Effector memory CD4-positive, alpha-beta T cell (primary cell): ENCODE results near the gene PRPS1.
"Not testable (repeated sequence)": the region's sequence is repeated elsewhere in the genome, so short reads cannot be mapped to it uniquely, and the experiment has no call there.

Experiments used
- DNase-seq, 3 donors: peaks; one replicate each; pipeline ENCODE4 v3.0.0-alpha.2; 2020
- H3K27ac ChIP-seq: 2 replicates; pipeline ENCODE4 v1.7.0; 2013; ENCODE audit warnings: mild to moderate bottlenecking, low read length, moderate library complexity; ENCODE audit not compliant: insufficient read depth, poor library complexity, severe bottlenecking
- H3K27me3 ChIP-seq: replicated peaks from 2 replicates; pipeline ENCODE4 v1.7.0; 2013; ENCODE audit warnings: mild to moderate bottlenecking, low read length; ENCODE audit not compliant: insufficient read depth, control insufficient read depth, poor library complexity, severe bottlenecking
- H3K36me3 ChIP-seq: 2 replicates; pipeline ENCODE4 v1.7.0; 2013; ENCODE audit warnings: mild to moderate bottlenecking, low read length, moderate library complexity; ENCODE audit not compliant: control insufficient read depth, insufficient read depth
- H3K4me1 ChIP-seq: 2 replicates; pipeline ENCODE4 v1.7.0; 2013; ENCODE audit warnings: low read length, mild to moderate bottlenecking; ENCODE audit not compliant: control insufficient read depth, insufficient read depth, poor library complexity, severe bottlenecking
- H3K4me3 ChIP-seq: 2 replicates; pipeline ENCODE4 v1.7.0; 2013; ENCODE audit warnings: low read length, low read depth, mild to moderate bottlenecking; ENCODE audit not compliant: insufficient read depth, poor library complexity, severe bottlenecking
- H3K9me3 ChIP-seq: 2 replicates; pipeline ENCODE4 v1.7.0; 2013; ENCODE audit warnings: mild to moderate bottlenecking, low read length, moderate library complexity; ENCODE audit not compliant: control insufficient read depth

Gene PRPS1

DNA sequence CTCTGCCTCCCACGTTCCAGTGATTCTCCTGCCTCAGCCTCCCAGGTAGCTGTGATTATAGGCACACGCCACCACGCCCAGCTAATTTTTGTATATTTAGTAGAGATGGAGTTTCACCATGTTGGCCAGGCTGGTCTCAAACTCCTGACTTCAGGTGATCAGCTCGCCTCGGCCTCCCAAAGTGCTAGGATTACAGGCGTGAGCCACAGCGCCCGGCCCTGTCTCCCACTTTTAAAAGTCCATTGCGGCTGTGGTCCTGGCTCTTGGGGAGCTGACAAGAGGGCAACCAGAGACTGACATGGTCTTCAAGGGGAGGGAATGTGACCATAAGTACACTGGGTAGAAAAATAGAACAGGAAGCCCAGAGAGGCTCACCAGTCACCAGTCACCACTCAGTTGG, 42.9 kb downstream of the PRPS1 start:
- H3K4me1 ChIP-seq: peaks cover 31% of the 10 kb centered on the region
- not testable (repeated sequence) for DNase-seq, H3K27me3 ChIP-seq, H3K27ac ChIP-seq, H3K4me3 ChIP-seq, H3K9me3 ChIP-seq, H3K36me3 ChIP-seq

DNA sequence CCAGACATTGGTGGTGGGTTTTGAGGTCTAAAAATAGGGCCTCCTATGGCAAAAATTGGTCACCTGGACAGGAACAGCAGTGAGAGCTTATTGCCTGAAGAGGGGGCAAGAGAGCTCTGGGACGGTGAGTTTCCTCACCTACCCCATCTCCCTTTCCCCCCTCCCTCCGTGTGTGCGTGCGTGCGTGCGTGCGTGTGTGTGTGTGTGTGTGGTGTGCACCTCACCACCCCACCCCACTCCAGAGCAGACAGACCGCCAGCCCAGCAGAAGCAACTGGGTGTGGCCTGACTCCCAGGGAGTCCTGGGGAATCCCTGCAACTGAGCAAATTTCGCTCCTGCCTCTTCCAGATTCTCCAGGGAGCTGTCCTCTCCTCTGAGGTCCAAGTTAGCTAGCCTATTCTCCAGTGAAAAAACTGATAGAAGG, 44.7 kb downstream of the PRPS1 start:
- H3K4me3 ChIP-seq: peak overlapping the region; percentile 31
- H3K27me3 ChIP-seq: no peaks in the 10 kb centered on the region
- H3K27ac ChIP-seq: peak overlapping the region; percentile 99
- no peaks in the 10 kb centered on the region for H3K36me3 ChIP-seq
- no peaks in the 10 kb centered on the region for H3K9me3 ChIP-seq
- H3K4me1 ChIP-seq: peaks cover 43% of the 10 kb centered on the region
- DNase-seq: peak; percentile 66 to 73 (median 69)

DNA sequence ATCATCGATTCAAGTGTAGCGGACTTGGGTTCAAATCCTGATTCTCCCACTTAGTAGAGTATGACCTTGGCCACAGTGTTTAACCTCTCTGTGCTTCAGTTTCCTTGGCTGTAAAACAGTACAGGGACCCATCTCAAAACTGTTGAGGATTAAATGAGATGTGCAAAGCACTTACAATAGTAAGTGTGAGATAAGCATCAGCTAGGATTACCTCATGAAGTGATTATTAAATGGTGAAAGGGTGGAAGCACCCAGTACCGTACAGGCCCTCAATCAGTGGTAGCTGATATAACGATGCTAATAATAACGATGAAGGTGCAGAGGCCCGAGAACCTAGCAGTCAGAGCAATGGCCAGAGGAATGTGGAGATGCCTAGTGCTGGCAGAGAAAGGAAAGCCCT, 45.1 kb downstream of the PRPS1 start:
- no peaks in the 10 kb centered on the region for H3K27me3 ChIP-seq
- H3K9me3 ChIP-seq: no peaks in the 10 kb centered on the region
- no peaks in the 10 kb centered on the region for H3K36me3 ChIP-seq
- peak overlapping the region; percentile 31 for H3K4me3 ChIP-seq
- no peak for DNase-seq
- H3K4me1 ChIP-seq: peaks cover 48% of the 10 kb centered on the region
- H3K27ac ChIP-seq: peak overlapping the region; percentile 99

GRCh38 chrX:107673933-107674479, 45.7 kb downstream of the PRPS1 start:
- Histone ChIP-seq H3K4me1 (peaks cover 54% of the 10 kb centered on the region), H3K27ac (peak overlapping the region; percentile 99), H3K4me3 (peak overlapping the region; percentile 31), H3K27me3 (no peaks in the 10 kb centered on the region), H3K36me3 (no peaks in the 10 kb centered on the region), H3K9me3 (no peaks in the 10 kb centered on the region)
- peak; percentile 86 to 93 (median 87) for DNase-seq

DNA sequence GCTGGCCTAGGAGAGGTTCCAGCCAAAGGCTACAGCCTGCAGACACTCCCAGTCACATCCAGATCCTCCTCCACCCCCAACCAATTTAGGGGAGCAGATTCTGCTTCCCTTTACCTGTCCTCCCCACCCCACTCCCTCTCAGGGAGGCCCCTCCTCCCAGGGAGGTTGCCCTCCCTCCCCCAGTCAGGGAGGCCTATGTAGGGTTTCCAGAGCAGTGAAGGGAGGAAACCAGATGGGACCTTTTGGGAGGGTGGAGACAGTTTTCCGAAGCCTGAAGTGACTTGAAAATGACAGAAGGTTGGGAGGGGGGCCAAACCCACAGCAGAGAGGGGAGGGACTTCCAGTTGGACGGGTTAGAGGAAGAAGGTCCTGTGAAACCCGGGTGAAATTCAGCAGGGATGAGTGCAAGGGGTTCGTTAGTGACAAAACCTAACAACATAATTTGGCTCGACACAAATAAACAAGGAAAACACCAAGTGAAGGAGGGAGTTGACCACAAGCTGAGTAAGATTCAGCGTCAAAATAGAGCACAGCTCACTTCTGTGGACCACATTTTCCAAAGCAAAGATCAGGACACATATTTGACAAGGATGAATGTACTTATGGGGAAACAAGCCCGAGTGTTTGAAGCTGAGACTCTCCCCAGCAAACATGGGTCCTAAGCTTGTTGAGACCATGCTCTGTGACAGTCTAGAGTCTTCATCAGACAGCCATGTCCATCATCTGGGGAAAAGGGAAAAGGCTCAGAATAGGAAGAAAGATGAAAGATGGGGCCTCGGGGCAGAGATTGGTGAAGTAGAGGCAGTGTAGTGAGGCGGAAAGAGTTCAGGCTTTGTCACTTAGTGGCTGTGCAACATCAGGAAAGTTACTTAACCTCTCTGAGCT, 46.4 kb downstream of the PRPS1 start:
- H3K4me3 ChIP-seq: peak overlapping the region; percentile 15
- peak; percentile 36 to 62 (median 37) for DNase-seq

DNA sequence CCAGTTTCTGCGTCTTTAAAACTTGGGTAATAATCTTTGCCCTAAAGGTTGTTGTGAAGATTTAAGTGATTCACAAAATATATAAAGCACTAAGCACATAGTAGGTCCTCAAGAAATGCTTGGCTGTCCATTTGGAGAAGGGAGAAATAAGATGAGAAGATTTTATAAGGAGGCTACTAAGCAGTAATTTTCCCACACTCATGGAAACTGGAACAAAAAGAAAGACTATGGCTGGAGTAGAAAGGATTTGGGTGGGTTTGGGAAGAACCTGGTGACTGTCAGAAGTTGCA, 47.0 kb downstream of the PRPS1 start:
- no peaks in the 10 kb centered on the region for H3K36me3 ChIP-seq
- H3K27me3 ChIP-seq: no peaks in the 10 kb centered on the region
- no peak for DNase-seq
- peak overlapping the region; percentile 11 for H3K4me3 ChIP-seq
- peaks cover 60% of the 10 kb centered on the region for H3K4me1 ChIP-seq
- H3K27ac ChIP-seq: peak overlapping the region; percentile 99
- H3K9me3 ChIP-seq: no peaks in the 10 kb centered on the region

More for the DNA sequence above, 46.4 kb downstream of the PRPS1 start:
- Histone ChIP-seq H3K9me3 (no peaks in the 10 kb centered on the region), H3K36me3 (no peaks in the 10 kb centered on the region), H3K4me1 (peaks cover 60% of the 10 kb centered on the region), H3K27me3 (no peaks in the 10 kb centered on the region), H3K27ac (peak overlapping the region; percentile 99)

DNA sequence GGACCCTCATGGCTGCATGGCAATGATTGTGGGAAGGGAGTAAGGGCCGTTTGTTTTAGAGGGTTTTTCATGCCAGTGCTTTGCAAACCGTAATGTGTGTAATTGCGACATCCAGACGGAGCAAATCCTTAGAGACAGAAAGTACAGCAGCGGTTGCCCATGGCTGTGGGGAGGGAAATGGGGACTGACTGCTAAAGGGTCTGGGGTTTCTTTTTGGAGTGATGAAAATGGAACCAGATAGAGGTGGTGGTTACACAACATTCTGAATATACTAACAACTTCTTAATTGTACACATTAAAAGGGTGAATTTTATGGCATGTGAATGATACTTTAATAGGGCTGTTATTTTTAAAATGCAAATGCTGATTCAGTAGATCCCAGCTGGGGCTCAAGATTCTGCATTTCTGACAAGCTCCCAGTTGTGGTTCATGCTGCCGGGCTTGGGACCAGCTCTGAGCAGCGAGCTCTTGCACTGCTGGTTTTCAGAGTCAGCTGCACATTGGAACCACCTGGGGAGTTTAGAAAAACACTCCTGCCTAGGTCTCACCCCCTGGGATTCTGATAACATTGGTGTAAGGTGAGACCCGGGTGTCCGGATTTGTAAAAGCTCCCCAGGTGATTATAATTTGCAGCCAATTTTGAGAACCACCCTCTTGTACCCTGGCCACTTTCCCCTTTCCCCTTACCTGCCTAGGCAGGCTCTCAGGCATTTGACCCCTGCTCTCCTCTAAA, 47.7 kb downstream of the PRPS1 start:
- DNase-seq: no peak
- H3K36me3 ChIP-seq: no peaks in the 10 kb centered on the region
- peak overlapping the region; percentile 99 for H3K27ac ChIP-seq
- H3K27me3 ChIP-seq: no peaks in the 10 kb centered on the region
- no peaks in the 10 kb centered on the region for H3K9me3 ChIP-seq
- H3K4me3 ChIP-seq: peak overlapping the region; percentile 44
- H3K4me1 ChIP-seq: peaks cover 60% of the 10 kb centered on the region

DNA sequence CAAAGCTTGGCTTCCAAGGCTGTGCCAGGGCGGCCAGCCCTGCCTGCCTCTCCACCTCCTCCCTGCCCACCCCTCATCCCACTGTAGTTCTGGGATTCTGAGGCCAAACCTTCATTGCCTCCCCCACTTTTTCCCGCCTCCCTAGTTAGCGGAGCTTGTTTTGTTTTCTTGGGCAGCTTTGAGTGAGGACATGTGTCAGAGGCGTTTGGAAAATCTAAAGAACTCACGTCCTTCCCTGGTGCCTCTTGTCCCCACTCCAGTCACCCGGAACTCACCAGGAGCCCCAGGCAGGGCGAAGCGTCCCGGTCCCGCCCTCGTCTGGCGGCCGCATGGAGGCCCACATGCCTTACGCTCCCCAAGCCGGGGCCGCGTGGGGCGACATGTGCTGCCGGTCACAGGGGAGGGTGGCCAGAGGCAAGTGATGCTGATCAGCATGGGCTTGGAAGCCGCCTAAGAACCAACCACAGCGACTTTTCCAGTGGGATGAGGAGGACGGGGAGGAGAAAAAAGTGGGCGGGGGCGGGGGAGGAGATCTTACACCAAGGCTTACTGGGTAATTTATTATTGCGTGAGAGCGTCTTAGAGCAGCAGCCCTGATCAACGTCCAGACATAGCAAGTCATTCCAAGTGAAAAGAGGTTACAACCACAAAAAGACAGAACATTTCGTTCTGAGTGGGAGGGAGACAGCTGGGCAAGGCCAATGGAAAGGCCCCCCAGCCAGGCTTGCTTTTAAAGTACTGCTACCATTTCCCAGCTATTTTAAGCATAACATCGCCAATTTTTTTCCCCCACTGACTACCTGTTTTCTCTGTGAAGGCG, 48.5 kb downstream of the PRPS1 start:
- Histone ChIP-seq H3K36me3 (no peaks in the 10 kb centered on the region), H3K27me3 (no peaks in the 10 kb centered on the region), H3K4me1 (peaks cover 60% of the 10 kb centered on the region), H3K4me3 (peak overlapping the region; percentile 44), H3K27ac (peak overlapping the region; percentile 99), H3K9me3 (no peaks in the 10 kb centered on the region)
- DNase-seq: peak; percentile 15 to 32 (median 26)

- peaks cover 60% of the 10 kb centered on the region for H3K4me1 ChIP-seq
- peak overlapping the region; percentile 44 for H3K4me3 ChIP-seq
- H3K27ac ChIP-seq: peak overlapping the region; percentile 99
- H3K36me3 ChIP-seq: no peaks in the 10 kb centered on the region
- DNase-seq: no peak
- H3K27me3 ChIP-seq: no peaks in the 10 kb centered on the region
- no peaks in the 10 kb centered on the region for H3K9me3 ChIP-seq
Measured at GRCh38 chrX:107677501-107677901, 49.2 kb downstream of the PRPS1 start.
